ENCODE data around the gene R3HDM1. TPM values are rescaled to one million over a fixed set of nuclear protein-coding genes. Genes with fewer than 3 reads are reported as not detected.

The R3HDM1 gene
- total RNA-seq, 2 experiments from 2014 or later, result 28.7 to 111 TPM

DNA sequence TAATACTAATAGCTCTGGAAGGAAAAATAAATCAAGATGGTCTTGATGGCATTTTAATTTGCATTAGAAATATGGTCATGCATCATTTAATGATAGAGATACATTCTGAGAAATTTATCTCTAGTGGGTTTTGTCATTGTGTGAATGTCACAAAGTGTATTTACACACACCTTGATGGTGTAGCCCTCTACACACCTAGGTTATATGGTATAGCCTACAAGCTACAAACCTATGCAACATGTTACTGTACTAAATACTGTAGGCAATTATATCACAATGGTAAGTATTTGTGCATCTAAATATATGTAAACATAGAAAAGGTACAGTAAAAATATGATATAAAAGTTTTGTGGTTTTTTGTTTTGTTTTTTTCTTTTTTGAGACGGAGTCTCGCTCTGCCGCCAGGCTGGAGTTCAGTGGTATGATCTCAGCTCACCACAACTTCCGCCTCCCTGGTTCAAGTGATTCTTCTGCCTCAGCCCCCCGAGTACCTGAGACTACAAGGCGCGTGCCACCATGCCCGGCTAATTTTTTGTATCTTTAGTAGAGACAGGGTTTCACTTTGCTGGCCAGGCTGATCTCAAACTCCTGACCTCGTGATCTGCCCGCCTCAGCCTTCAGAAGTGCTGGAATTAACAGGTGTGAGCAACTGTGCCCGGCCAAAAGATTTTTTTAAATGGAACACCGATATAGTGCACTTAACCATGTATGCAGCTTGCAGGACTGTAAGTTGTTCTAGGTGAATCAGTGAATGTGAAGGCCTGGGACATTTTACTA lies 126.7 kb downstream of the R3HDM1 start:
- Histone ChIP-seq H3K79me2 (ENCODE audit: insufficient read depth, low read depth, low read length) (peaks cover 6% of the 10 kb centered on the region; the same call in 1 of the 2 replicates), H3K9me3 (ENCODE audit: low read length) (no peaks in the 10 kb centered on the region), H3K4me2 (ENCODE audit: low read length) (no peak overlapping the region), H3K36me3 (ENCODE audit: insufficient read depth, low read length) (peaks cover 88% of the 10 kb centered on the region), H4K20me1 (ENCODE audit: insufficient read depth, low read length) (no peaks in the 10 kb centered on the region), H3K9me2 (ENCODE audit: insufficient read depth, low read length) (no peaks in the 10 kb centered on the region), H2AFZ (ENCODE audit: low read length) (no peak overlapping the region), H3K4me3 (ENCODE audit: low read depth, low read length, poor library complexity, severe bottlenecking) (no peak overlapping the region), H3K27ac (ENCODE audit: low read depth, low read length, poor library complexity, severe bottlenecking) (no peak overlapping the region), H3K4me1 (ENCODE audit: insufficient read depth, low read length, poor library complexity, severe bottlenecking) (no peaks in the 10 kb centered on the region)
- CTCF ChIA-PET (ENCODE audit: unreplicated experiment), result no interaction called here
- no peak for DNase-seq (ENCODE audit: low spot score)
- intact Hi-C loops (cut with micrococcal nuclease; ENCODE audit: unreplicated experiment), result no loop called here
- TF ChIP-seq CTCF (conservative IDR thresholded peaks at IDR 0.05; ENCODE audit: low read length) (no peak), EZH2phosphoT487 (IDR thresholded peaks at IDR 0.05; ENCODE audit: borderline replicate concordance, low read depth, low read length) (no peak)
- no TSS peak for BruUV-seq (replicated peaks)
- POLR2A ChIA-PET, result interaction anchor here (0.6 to 2.2 kb wide), 4 partner anchors 10 to 32 kb away, joined by 3 to 8 read pairs (median 4); no protein-coding TSS in a partner anchor

GRCh38 chr2:135662088-135662487 lies 130.8 kb downstream of the R3HDM1 start:
- H3K4me1 ChIP-seq (ENCODE audit: insufficient read depth, low read length, poor library complexity, severe bottlenecking), result no peaks in the 10 kb centered on the region
- H4K20me1 ChIP-seq (ENCODE audit: insufficient read depth, low read length), result no peaks in the 10 kb centered on the region
- H3K79me2 ChIP-seq (ENCODE audit: insufficient read depth, low read depth, low read length), result no peaks in the 10 kb centered on the region
- POLR2A ChIA-PET, result interaction anchor here (0.6 kb wide), 1 partner anchor 271 kb away, joined by 5 read pairs; no protein-coding TSS in a partner anchor
- no peaks in the 10 kb centered on the region for H3K9me2 ChIP-seq (ENCODE audit: insufficient read depth, low read length)
- H3K4me2 ChIP-seq (ENCODE audit: low read length), result no peak overlapping the region
- intact Hi-C loops (cut with micrococcal nuclease; ENCODE audit: unreplicated experiment), result no loop called here
- CTCF ChIA-PET (ENCODE audit: unreplicated experiment), result no interaction called here
- H3K9me3 ChIP-seq (ENCODE audit: low read length), result no peaks in the 10 kb centered on the region
- DNase-seq (ENCODE audit: low spot score), result no peak
- no peak overlapping the region for H2AFZ ChIP-seq (ENCODE audit: low read length)
- H3K36me3 ChIP-seq (ENCODE audit: insufficient read depth, low read length), result peaks cover 91% of the 10 kb centered on the region
- no peak for TF ChIP-seq CTCF (conservative IDR thresholded peaks at IDR 0.05; ENCODE audit: low read length)
- no peak for TF ChIP-seq EZH2phosphoT487 (IDR thresholded peaks at IDR 0.05; ENCODE audit: borderline replicate concordance, low read depth, low read length)
- BruUV-seq (replicated peaks), result no TSS peak
- no peak overlapping the region for H3K27ac ChIP-seq (ENCODE audit: low read depth, low read length, poor library complexity, severe bottlenecking)
- H3K4me3 ChIP-seq (ENCODE audit: low read depth, low read length, poor library complexity, severe bottlenecking), result no peak overlapping the region

GRCh38 chr2:135663148-135663700 lies 131.9 kb downstream of the R3HDM1 start:
- TF ChIP-seq CTCF (conservative IDR thresholded peaks at IDR 0.05; ENCODE audit: low read length) (no peak), EZH2phosphoT487 (IDR thresholded peaks at IDR 0.05; ENCODE audit: borderline replicate concordance, low read depth, low read length) (no peak)
- H3K36me3 ChIP-seq (ENCODE audit: insufficient read depth, low read length), result peaks cover 85% of the 10 kb centered on the region
- no peak overlapping the region for H3K4me2 ChIP-seq (ENCODE audit: low read length)
- ChIA-PET CTCF (ENCODE audit: unreplicated experiment) (no interaction called here), POLR2A (interaction anchor here (0.7 kb wide), 3 partner anchors 12 to 126 kb away, joined by 3 to 6 read pairs (median 3); no protein-coding TSS in a partner anchor)
- H3K9me2 ChIP-seq (ENCODE audit: insufficient read depth, low read length), result no peaks in the 10 kb centered on the region
- no peaks in the 10 kb centered on the region for H3K79me2 ChIP-seq (ENCODE audit: insufficient read depth, low read depth, low read length)
- H4K20me1 ChIP-seq (ENCODE audit: insufficient read depth, low read length), result no peaks in the 10 kb centered on the region
- no peak overlapping the region for H2AFZ ChIP-seq (ENCODE audit: low read length)
- no peak overlapping the region for H3K4me3 ChIP-seq (ENCODE audit: low read depth, low read length, poor library complexity, severe bottlenecking)
- no TSS peak for BruUV-seq (replicated peaks)
- H3K4me1 ChIP-seq (ENCODE audit: insufficient read depth, low read length, poor library complexity, severe bottlenecking), result no peaks in the 10 kb centered on the region
- H3K9me3 ChIP-seq (ENCODE audit: low read length), result no peaks in the 10 kb centered on the region
- no peak overlapping the region for H3K27ac ChIP-seq (ENCODE audit: low read depth, low read length, poor library complexity, severe bottlenecking)
- no peak for DNase-seq (ENCODE audit: low spot score)
- intact Hi-C loops (cut with micrococcal nuclease; ENCODE audit: unreplicated experiment), result no loop called here
